Fibroblast of lung (primary cell): ENCODE measurements around the gene ZNF655. TPM values are rescaled to one million over a fixed set of nuclear protein-coding genes. Genes with fewer than 3 reads are reported as not detected.

ENCODE experiments used
- DNase-seq, 2 donors: peaks; one replicate each; pipeline versions ENCODE4 v3.0.0 to v3.0.0-alpha.2; 2010; ENCODE audit warnings: low read depth in 2 of 2
- H2AFZ ChIP-seq: 2 replicates; pipeline ENCODE4 v1.5.1; 2012; ENCODE audit warnings: low read length, control low read depth, inconsistent platforms
- H3K27ac ChIP-seq: 2 replicates; pipeline ENCODE4 v1.5.1; 2011; ENCODE audit warnings: low read length, control low read depth; ENCODE audit not compliant: insufficient read depth
- H3K27me3 ChIP-seq: 2 replicates; pipeline ENCODE4 v1.5.1; 2011; ENCODE audit warnings: mild to moderate bottlenecking, low read length; ENCODE audit not compliant: control insufficient read depth, insufficient read depth
- H3K36me3 ChIP-seq: 2 replicates; pipeline ENCODE4 v1.5.1; 2011; ENCODE audit warnings: low read length; ENCODE audit not compliant: control insufficient read depth, insufficient read depth
- H3K4me1 ChIP-seq: 2 replicates; pipeline ENCODE4 v1.5.1; 2011; ENCODE audit warnings: low read length; ENCODE audit not compliant: control insufficient read depth, insufficient read depth; ENCODE audit errors: extremely low read depth
- H3K4me2 ChIP-seq: 2 replicates; pipeline ENCODE4 v1.5.1; 2011; ENCODE audit warnings: low read length, control low read depth; ENCODE audit not compliant: insufficient read depth; ENCODE audit errors: extremely low read depth
- H3K4me3 ChIP-seq, 4 experiments: fragments of 200-600 bp in 1 of 4; sonication (generic) in 1 of 4; replicated peaks in 1 of 4; 2 replicates each; pipeline ENCODE4 v1.5.1; 2011 to 2016; ENCODE audit warnings: low read length in 4 of 4, low read depth in 3 of 4, mild to moderate bottlenecking in 3 of 4, control low read depth in 2 of 4, inconsistent platforms in 1 of 4, mixed read lengths in 1 of 4; ENCODE audit not compliant: insufficient read depth in 1 of 4; ENCODE audit errors: control extremely low read depth in 1 of 4
- H3K79me2 ChIP-seq: 2 replicates; pipeline ENCODE4 v1.5.1; 2012; ENCODE audit warnings: mild to moderate bottlenecking, low read length, inconsistent platforms; ENCODE audit not compliant: control insufficient read depth, insufficient read depth
- H3K9ac ChIP-seq: 2 replicates; pipeline ENCODE4 v1.5.1; 2011; ENCODE audit warnings: mild to moderate bottlenecking, low read length, control low read depth; ENCODE audit not compliant: insufficient read depth
- H3K9me3 ChIP-seq: 2 replicates; pipeline ENCODE4 v1.5.1; 2012; ENCODE audit warnings: low read depth, low read length; ENCODE audit not compliant: control insufficient read depth, insufficient read depth
- H4K20me1 ChIP-seq: 2 replicates; pipeline ENCODE4 v1.5.1; 2011; ENCODE audit warnings: low read length; ENCODE audit not compliant: control insufficient read depth, insufficient read depth; ENCODE audit errors: extremely low read depth
- EZH2 ChIP-seq: IDR thresholded peaks from 2 replicates; pipeline ENCODE4 v1.5.1; 2012; ENCODE audit warnings: low read length, control low read depth, mild to moderate bottlenecking; ENCODE audit errors: missing control alignments
- polyA plus RNA-seq, 2 donors: library from polyadenylated mRNA; depleted of rRNA in 1 of 2; stranded (reverse) in 1 of 2; unstranded in 1 of 2; fragments of >200 nt; gene quantifications; 2 replicates each; pipeline ENCODE4 v1.2.1, GENCODE V29; 2011 to 2012; ENCODE audit warnings: missing spikeins in 1 of 2
- total RNA-seq: library from RNA; depleted of rRNA; stranded (reverse); fragments of >200 nt; gene quantifications from 2 replicates; pipeline ENCODE4 v1.2.1, GENCODE V29; 2014
- TF ChIP-seq, protein P1 (sequence below), 2 donors: IDR thresholded peaks in 1 of 2; conservative IDR thresholded peaks in 1 of 2; 1 replicate in 1 of 2; 2 replicates in 1 of 2; pipeline ENCODE4 v1.5.1; 2011 to 2012; ENCODE audit warnings: low read length in 2 of 2, control low read depth in 1 of 2, inconsistent platforms in 1 of 2, low read depth in 1 of 2, mild to moderate bottlenecking in 1 of 2

ZNF655 gene
- total and polyA plus RNA-seq, 2 donors (not counting 1 experiment from before 2014, with no cell fraction given), result 60.4 to 92.6 TPM

DNA sequence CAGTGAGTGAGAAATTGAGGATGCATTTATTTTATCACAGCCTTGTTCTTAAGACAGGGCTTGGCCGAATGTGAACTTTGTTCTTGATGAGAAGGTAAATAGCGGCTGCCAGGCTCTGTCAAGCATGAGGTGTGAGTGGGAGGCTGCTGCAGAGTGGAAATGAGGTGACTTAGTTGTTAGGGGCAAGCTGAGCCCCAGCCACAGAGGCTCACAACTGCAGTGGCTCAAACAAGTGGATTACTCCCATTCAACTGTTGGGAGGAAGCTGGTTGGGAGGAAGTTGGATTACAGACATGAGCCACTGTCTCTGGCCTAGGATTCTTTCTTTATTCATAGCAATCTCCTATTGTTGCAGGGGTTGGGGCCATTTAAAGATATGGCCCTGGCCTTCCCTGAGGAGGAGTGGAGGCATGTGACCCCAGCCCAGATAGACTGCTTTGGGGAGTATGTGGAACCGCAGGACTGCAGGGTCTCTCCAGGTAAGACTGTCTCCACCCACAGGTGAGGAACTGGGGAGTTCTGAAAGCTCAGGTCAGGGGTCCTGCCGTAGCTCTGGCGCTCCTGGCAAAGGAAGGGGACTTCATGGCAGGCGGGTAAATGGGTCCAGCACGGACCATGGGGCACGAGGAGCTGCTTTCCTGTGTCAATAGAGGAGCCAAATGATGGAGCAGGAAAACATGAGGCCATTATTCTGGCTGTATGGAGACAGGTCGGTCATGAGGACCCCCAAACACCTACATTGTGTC lies 65.4 kb downstream of the ZNF655 start:
- TF ChIP-seq, protein P1, sequence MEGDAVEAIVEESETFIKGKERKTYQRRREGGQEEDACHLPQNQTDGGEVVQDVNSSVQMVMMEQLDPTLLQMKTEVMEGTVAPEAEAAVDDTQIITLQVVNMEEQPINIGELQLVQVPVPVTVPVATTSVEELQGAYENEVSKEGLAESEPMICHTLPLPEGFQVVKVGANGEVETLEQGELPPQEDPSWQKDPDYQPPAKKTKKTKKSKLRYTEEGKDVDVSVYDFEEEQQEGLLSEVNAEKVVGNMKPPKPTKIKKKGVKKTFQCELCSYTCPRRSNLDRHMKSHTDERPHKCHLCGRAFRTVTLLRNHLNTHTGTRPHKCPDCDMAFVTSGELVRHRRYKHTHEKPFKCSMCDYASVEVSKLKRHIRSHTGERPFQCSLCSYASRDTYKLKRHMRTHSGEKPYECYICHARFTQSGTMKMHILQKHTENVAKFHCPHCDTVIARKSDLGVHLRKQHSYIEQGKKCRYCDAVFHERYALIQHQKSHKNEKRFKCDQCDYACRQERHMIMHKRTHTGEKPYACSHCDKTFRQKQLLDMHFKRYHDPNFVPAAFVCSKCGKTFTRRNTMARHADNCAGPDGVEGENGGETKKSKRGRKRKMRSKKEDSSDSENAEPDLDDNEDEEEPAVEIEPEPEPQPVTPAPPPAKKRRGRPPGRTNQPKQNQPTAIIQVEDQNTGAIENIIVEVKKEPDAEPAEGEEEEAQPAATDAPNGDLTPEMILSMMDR (conservative IDR thresholded peaks at IDR 0.05 in 1 of 2, IDR thresholded peaks at IDR 0.05 in 1 of 2; ENCODE audit: low read depth in 1 of 2, low read length in 2 of 2), result no peak
- no peak for TF ChIP-seq EZH2
- no peak overlapping the region for H3K4me2 ChIP-seq

DNA sequence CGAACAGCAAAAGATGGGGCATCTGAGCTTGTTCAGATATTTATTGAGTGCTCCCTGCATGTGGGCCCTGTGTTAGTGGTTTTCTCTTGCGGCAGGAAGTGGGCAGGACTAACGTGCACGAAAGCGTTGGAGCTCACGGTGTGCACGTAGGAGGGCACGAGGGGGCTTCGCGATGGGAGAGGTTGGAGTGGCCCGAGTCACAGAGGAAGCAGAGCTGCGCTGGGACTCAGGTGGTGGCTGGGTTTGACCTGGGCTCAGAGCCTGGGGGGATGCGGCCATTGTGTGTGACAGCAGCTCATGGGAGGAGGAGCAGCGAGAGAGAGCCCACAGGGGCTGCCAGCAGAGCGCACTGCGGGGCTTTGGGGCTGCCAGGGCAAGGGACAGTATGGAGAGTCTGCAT lies 66.0 kb downstream of the ZNF655 start:
- no peak overlapping the region for H3K4me3 ChIP-seq
- H3K4me2 ChIP-seq, result no peak overlapping the region
- H3K36me3 ChIP-seq, result peaks cover 31% of the 10 kb centered on the region
- H3K27ac ChIP-seq, result no peak overlapping the region
- H3K79me2 ChIP-seq, result no peaks in the 10 kb centered on the region
- H3K9me3 ChIP-seq, result no peaks in the 10 kb centered on the region
- no peaks in the 10 kb centered on the region for H3K4me1 ChIP-seq
- H3K27me3 ChIP-seq, result no peaks in the 10 kb centered on the region
- H3K9ac ChIP-seq, result no peak overlapping the region
- TF ChIP-seq, protein P1 (conservative IDR thresholded peaks at IDR 0.05 in 1 of 2, IDR thresholded peaks at IDR 0.05 in 1 of 2; ENCODE audit: low read depth in 1 of 2, low read length in 2 of 2), result no peak
- TF ChIP-seq EZH2, result no peak
- no peaks in the 10 kb centered on the region for H4K20me1 ChIP-seq
- no peak overlapping the region for H2AFZ ChIP-seq
- no peak for DNase-seq

More for the DNA sequence above, 65.4 kb downstream of the ZNF655 start:
- no peak overlapping the region for H3K4me3 ChIP-seq
- H3K27ac ChIP-seq, result no peak overlapping the region
- no peak overlapping the region for H2AFZ ChIP-seq
- peaks cover 31% of the 10 kb centered on the region for H3K36me3 ChIP-seq
- H3K4me1 ChIP-seq, result no peaks in the 10 kb centered on the region
- H3K9me3 ChIP-seq, result no peaks in the 10 kb centered on the region
- no peaks in the 10 kb centered on the region for H3K27me3 ChIP-seq
- H3K9ac ChIP-seq, result no peak overlapping the region
- H3K79me2 ChIP-seq, result no peaks in the 10 kb centered on the region
- no peaks in the 10 kb centered on the region for H4K20me1 ChIP-seq
- DNase-seq, result no peak

DNA sequence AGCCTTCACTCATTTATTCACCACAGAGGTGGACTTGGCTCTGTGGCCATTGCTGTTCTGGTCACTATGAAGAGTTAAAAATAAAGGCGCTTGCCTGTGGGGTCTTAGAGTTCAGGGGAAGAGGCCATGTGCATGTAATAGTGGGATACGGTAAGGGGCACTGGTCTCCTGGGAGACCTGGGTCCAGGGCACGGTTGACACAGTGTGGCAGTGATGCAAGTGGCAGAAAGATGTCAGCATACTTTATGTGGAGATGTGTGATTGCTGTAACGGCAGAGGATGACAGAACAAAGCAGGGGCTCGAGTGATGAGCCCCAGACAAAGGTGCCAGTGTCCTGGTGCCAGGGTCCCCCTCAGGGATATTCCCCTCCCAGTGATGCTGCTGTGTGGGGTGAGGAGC lies 66.9 kb downstream of the ZNF655 start:
- Histone ChIP-seq H3K4me2 (no peak overlapping the region), H3K79me2 (no peaks in the 10 kb centered on the region), H3K27ac (no peak overlapping the region), H2AFZ (no peak overlapping the region), H3K4me1 (no peaks in the 10 kb centered on the region), H3K9me3 (no peaks in the 10 kb centered on the region), H3K9ac (no peak overlapping the region), H4K20me1 (no peaks in the 10 kb centered on the region), H3K36me3 (peaks cover 31% of the 10 kb centered on the region), H3K4me3 (no peak overlapping the region), H3K27me3 (no peaks in the 10 kb centered on the region)
- DNase-seq, result no peak
- TF ChIP-seq, protein P1 (conservative IDR thresholded peaks at IDR 0.05 in 1 of 2, IDR thresholded peaks at IDR 0.05 in 1 of 2; ENCODE audit: low read depth in 1 of 2, low read length in 2 of 2), result no peak
- TF ChIP-seq EZH2, result no peak
